MM.1S (cell line): ENCODE data around the gene LAMA4.
A peak's percentile ranks its signal among the peaks of the same experiment; 100 is the strongest.

Experiments
- EZH2 ChIP-seq: fragments of 300-600 bp; sonication (generic); optimal IDR thresholded peaks from 2 replicates; pipeline ENCODE3; 2017; ENCODE audit warnings: low read depth, mild to moderate bottlenecking, antibody characterized with exemption, low read length, mixed read lengths
- TF ChIP-seq, protein P1 (sequence below): fragments of 300-600 bp; sonication (generic); IDR thresholded peaks from 2 replicates; pipeline ENCODE4 v1.5.1; 2016; ENCODE audit warnings: antibody characterized with exemption, low read length, mixed read lengths

DNA sequence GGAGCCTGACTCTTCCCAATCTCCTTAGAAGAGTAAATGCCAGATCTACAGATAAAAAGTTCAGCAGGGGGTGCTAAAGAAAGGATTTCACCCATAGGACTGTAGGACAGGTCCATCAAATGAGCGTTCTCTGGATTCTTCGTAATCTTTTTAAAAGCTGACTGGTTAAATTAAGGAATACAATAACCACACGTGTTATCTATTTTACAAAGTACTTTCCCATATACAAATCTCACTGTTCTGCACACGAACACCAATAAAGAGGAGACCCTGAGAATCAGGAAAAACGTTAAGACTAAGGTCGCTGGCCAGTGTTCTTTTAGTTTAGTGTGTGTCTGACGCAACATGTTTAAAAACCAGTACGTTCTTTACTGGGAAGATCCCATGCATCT, 167.6 kb downstream of the LAMA4 start:
- TF ChIP-seq, protein P1, sequence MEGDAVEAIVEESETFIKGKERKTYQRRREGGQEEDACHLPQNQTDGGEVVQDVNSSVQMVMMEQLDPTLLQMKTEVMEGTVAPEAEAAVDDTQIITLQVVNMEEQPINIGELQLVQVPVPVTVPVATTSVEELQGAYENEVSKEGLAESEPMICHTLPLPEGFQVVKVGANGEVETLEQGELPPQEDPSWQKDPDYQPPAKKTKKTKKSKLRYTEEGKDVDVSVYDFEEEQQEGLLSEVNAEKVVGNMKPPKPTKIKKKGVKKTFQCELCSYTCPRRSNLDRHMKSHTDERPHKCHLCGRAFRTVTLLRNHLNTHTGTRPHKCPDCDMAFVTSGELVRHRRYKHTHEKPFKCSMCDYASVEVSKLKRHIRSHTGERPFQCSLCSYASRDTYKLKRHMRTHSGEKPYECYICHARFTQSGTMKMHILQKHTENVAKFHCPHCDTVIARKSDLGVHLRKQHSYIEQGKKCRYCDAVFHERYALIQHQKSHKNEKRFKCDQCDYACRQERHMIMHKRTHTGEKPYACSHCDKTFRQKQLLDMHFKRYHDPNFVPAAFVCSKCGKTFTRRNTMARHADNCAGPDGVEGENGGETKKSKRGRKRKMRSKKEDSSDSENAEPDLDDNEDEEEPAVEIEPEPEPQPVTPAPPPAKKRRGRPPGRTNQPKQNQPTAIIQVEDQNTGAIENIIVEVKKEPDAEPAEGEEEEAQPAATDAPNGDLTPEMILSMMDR: peak; percentile 39
- TF ChIP-seq EZH2: no peak
